ENCODE data around the gene FAT3. TPM values are rescaled to one million over a fixed set of nuclear protein-coding genes. Genes with fewer than 3 reads are reported as not detected.

The FAT3 gene
- total and polyA plus RNA-seq, 10 of the 15 experiments (the other 5 are each of a cell fraction or from before 2014, with no cell fraction given), result under 0.01 to 0.04 (median 0.01) TPM; not detected in 7

DNA sequence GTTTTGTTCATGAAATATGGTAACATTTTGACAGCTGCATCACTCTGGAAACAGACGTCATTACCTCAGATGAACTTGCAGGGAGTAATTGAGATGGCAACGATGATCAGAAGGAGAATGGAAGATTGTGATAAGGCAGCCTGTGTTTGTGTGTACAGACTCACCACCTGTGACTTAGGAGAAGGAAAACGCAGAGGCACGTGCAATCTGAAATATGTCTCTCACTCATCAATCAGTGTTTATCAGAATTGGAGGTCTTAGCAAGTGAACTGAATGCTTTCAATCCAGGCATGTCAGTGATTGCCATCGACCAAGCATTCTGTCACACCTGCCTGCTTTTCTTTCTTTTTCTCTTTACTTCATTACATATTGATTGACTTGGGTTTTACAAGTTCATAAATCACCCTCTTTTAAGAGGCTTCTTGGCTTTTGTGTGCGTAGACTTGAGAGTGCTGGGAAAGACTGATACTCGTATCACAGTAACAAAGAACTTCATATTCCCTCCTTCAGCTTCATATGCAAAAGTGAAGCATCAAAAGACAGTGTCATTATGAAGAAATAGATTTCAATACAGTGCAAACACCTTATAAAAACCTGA lies 24.6 kb downstream of the FAT3 start:
- RAD21 ChIA-PET (ENCODE audit: unreplicated experiment), result no interaction called here
- H3K79me2 ChIP-seq (ENCODE audit: control insufficient read depth, insufficient read depth, low read length), result no peaks in the 10 kb centered on the region
- H2AFZ ChIP-seq (ENCODE audit: control insufficient read depth, low read depth, low read length), result no peak overlapping the region
- H3K4me2 ChIP-seq (ENCODE audit: control insufficient read depth, insufficient read depth), result no peak overlapping the region
- intact Hi-C loops (cut with micrococcal nuclease; ENCODE audit: unreplicated experiment) (no loop called here), in situ Hi-C loops (cut with MboI) (no loop called here)
- H3K27me3 ChIP-seq (replicated peaks in 1 of 2; ENCODE audit: control insufficient read depth in 2 of 2, insufficient read depth in 2 of 2, low read length in 1 of 2), result no peaks in the 10 kb centered on the region
- WGBS (ENCODE audit: insufficient coverage, insufficient replicate concordance, low lambda C conversion rate, missing lambda C conversion rate), result 13% methylated on average over 7 of the region's 7 CpGs
- H3K4me1 ChIP-seq (ENCODE audit: control insufficient read depth, insufficient read depth, low read length), result no peaks in the 10 kb centered on the region
- no peak overlapping the region for H3K4me3 ChIP-seq
- TF ChIP-seq NR2F1 (conservative IDR thresholded peaks at IDR 0.05), result no peak
- TF ChIP-seq RAD21 (IDR thresholded peaks at IDR 0.05; ENCODE audit: insufficient read depth, low read depth, low read length), result no peak
- TF ChIP-seq SP1 (IDR thresholded peaks at IDR 0.05; ENCODE audit: low read depth, low read length), result no peak
- TF ChIP-seq, protein P1, sequence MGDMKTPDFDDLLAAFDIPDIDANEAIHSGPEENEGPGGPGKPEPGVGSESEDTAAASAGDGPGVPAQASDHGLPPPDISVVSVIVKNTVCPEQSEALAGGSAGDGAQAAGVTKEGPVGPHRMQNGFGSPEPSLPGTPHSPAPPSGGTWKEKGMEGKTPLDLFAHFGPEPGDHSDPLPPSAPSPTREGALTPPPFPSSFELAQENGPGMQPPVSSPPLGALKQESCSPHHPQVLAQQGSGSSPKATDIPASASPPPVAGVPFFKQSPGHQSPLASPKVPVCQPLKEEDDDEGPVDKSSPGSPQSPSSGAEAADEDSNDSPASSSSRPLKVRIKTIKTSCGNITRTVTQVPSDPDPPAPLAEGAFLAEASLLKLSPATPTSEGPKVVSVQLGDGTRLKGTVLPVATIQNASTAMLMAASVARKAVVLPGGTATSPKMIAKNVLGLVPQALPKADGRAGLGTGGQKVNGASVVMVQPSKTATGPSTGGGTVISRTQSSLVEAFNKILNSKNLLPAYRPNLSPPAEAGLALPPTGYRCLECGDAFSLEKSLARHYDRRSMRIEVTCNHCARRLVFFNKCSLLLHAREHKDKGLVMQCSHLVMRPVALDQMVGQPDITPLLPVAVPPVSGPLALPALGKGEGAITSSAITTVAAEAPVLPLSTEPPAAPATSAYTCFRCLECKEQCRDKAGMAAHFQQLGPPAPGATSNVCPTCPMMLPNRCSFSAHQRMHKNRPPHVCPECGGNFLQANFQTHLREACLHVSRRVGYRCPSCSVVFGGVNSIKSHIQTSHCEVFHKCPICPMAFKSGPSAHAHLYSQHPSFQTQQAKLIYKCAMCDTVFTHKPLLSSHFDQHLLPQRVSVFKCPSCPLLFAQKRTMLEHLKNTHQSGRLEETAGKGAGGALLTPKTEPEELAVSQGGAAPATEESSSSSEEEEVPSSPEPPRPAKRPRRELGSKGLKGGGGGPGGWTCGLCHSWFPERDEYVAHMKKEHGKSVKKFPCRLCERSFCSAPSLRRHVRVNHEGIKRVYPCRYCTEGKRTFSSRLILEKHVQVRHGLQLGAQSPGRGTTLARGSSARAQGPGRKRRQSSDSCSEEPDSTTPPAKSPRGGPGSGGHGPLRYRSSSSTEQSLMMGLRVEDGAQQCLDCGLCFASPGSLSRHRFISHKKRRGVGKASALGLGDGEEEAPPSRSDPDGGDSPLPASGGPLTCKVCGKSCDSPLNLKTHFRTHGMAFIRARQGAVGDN (IDR thresholded peaks at IDR 0.05), result no peak
- TF ChIP-seq SPI1 (IDR thresholded peaks at IDR 0.05; ENCODE audit: borderline replicate concordance, insufficient read depth, low read depth, low read length), result no peak
- no peak for TF ChIP-seq ASH2L (IDR thresholded peaks at IDR 0.05; ENCODE audit: borderline replicate concordance, low read depth)
- no peak for TF ChIP-seq JUNB (IDR thresholded peaks at IDR 0.05)
- no peak for TF ChIP-seq RB1 (IDR thresholded peaks at IDR 0.05; ENCODE audit: borderline replicate concordance)
- TF ChIP-seq IRF4 (IDR thresholded peaks at IDR 0.05; ENCODE audit: low read depth, low read length), result no peak
- TF ChIP-seq SREBF1 (IDR thresholded peaks at IDR 0.05; ENCODE audit: low read length), result no peak
- no peak for TF ChIP-seq KAT2A (conservative IDR thresholded peaks at IDR 0.05; ENCODE audit: control insufficient read depth, low read depth, low read length)
- no peak for TF ChIP-seq FOXM1 (IDR thresholded peaks at IDR 0.05; ENCODE audit: low read depth, low read length)
- DNase-seq (ENCODE audit: low read depth, low spot score), result no peak
- no peaks in the 10 kb centered on the region for H3K36me3 ChIP-seq (ENCODE audit: control insufficient read depth in 2 of 2, insufficient read depth in 2 of 2, low read length in 1 of 2)
- FAIRE-seq, result no peak
- no TSS peak for BruUV-seq (replicated peaks)
- POLR2A ChIA-PET, result no interaction called here
- H3K9me3 ChIP-seq (replicated peaks; ENCODE audit: control insufficient read depth, insufficient read depth, low read length), result no peaks in the 10 kb centered on the region
- ATAC-seq, result no peak
- CTCF ChIA-PET, result no interaction called here
- no peak overlapping the region for H3K9ac ChIP-seq (ENCODE audit: control insufficient read depth, insufficient read depth, low read length)
- SMC1A ChIA-PET (ENCODE audit: uncharacterized antibody, unreplicated experiment), result no interaction called here
- no peaks in the 10 kb centered on the region for H4K20me1 ChIP-seq (ENCODE audit: control insufficient read depth, insufficient read depth)
- H3K27ac ChIP-seq (ENCODE audit: control insufficient read depth, insufficient read depth), result no peak overlapping the region
